Activated CD4-positive, alpha-beta memory T cell treated with anti-CD3 and anti-CD28 coated beads for 36 hours (primary cell): ENCODE data around the gene METTL26. TPM values are rescaled to one million over a fixed set of nuclear protein-coding genes. Genes with fewer than 3 reads are reported as not detected.

Source experiments
- CTCF ChIA-PET: fragments of 350-600 bp; sonication (Branson Sonifier 250); formaldehyde crosslinking; loops from one replicate; lab custom pipeline; 2021; ENCODE audit warnings: antibody characterized with exemption, inconsistent platforms; lab: Charles Lee
- POLR2A ChIA-PET: fragments of 350-600 bp; sonication (Branson Sonifier 250); formaldehyde crosslinking; loops from one replicate; lab custom pipeline; 2021; ENCODE audit warnings: antibody characterized with exemption; lab: Charles Lee
- DNase-seq: peaks from one replicate; pipeline ENCODE4 v3.0.0-alpha.2; 2020
- H3K27ac Mint-ChIP-seq: one replicate; pipeline ENCODE4 v1.8.0; 2021; ENCODE audit warnings: mixed read lengths
- H3K27me3 Mint-ChIP-seq: one replicate; pipeline ENCODE4 v1.8.0; 2021; ENCODE audit warnings: mixed read lengths
- H3K36me3 Mint-ChIP-seq: one replicate; pipeline ENCODE4 v1.8.0; 2021; ENCODE audit warnings: mixed read lengths
- H3K4me1 Mint-ChIP-seq: one replicate; pipeline ENCODE4 v1.8.0; 2021; ENCODE audit warnings: low read depth, mixed read lengths
- H3K4me3 Mint-ChIP-seq: one replicate; pipeline ENCODE4 v1.8.0; 2021; ENCODE audit warnings: mild to moderate bottlenecking, mixed read lengths
- H3K9me3 Mint-ChIP-seq: one replicate; pipeline ENCODE4 v1.8.0; 2021; ENCODE audit warnings: mixed read lengths
- intact Hi-C: fragments of 100-400 bp; cut with micrococcal nuclease; formaldehyde crosslinking; loops from one replicate; pipeline ENCODE4 v1.15.1; 2023
- total RNA-seq, 2 experiments: library from RNA; stranded (reverse); gene quantifications; one replicate each; pipeline ENCODE4 v1.2.3, GENCODE V29; 2021

The METTL26 gene
- total RNA-seq, 2 experiments from 2014 or later, result 113 to 117 TPM

- peaks cover 1% of the 10 kb centered on the region for H3K36me3 Mint-ChIP-seq
These were observed 13.5 kb upstream of the METTL26 start for GRCh38 chr16:649631-650030.

GRCh38 chr16:648781-649589, 12.9 kb upstream of the METTL26 start, which contains the start of gene WDR90:
WDR90 (plus strand) TSS chr16:649365; CDS start chr16:649417, 52 bp downstream.
- H3K9me3 Mint-ChIP-seq, result no peaks in the 10 kb centered on the region
- H3K4me3 Mint-ChIP-seq, result peak within 1 kb of the TSS; percentile 79
- POLR2A ChIA-PET, result interaction anchor here (0.6 to 2.8 kb wide), 6 partner anchors 13 to 1795 kb away, joined by 3 to 16 read pairs (median 4); partner anchors contain the start of genes METTL26, RHOT2 and STUB1
- peak within 1 kb of the TSS; percentile 56 for H3K27ac Mint-ChIP-seq
- DNase-seq, result peak; percentile 95
- H3K27me3 Mint-ChIP-seq, result no peaks in the 10 kb centered on the region
- H3K36me3 Mint-ChIP-seq, result peaks cover 1% of the 10 kb centered on the region
- CTCF ChIA-PET, result interaction anchor here (0.8 to 1.3 kb wide), 11 partner anchors 9 to 542 kb away, joined by 3 to 13 read pairs (median 4); partner anchors contain the start of genes METTL26, RHOT2 and STUB1
- peaks cover 16% of the 10 kb centered on the region for H3K4me1 Mint-ChIP-seq
- intact Hi-C loops, result loop anchor here (1.0 kb wide), 1 partner anchor 60 kb away; no protein-coding TSS in a partner anchor

More at GRCh38 chr16:649631-650030, 13.5 kb upstream of the METTL26 start:
- Mint-ChIP-seq H3K27me3 (no peaks in the 10 kb centered on the region), H3K27ac (no peak overlapping the region), H3K4me3 (peak overlapping the region; percentile 72), H3K4me1 (peaks cover 11% of the 10 kb centered on the region), H3K9me3 (no peaks in the 10 kb centered on the region)
- ChIA-PET POLR2A (interaction anchor here (1.2 to 2.8 kb wide), 4 partner anchors 13 to 124 kb away, joined by 3 to 16 read pairs (median 4); partner anchors contain the start of genes METTL26 and RHOT2), CTCF (interaction anchor here (0.9 to 1.1 kb wide), 3 partner anchors 13 to 543 kb away, joined by 3 to 6 read pairs (median 3); partner anchors contain the start of gene METTL26)
- DNase-seq, result no peak
- intact Hi-C loops, result loop anchor here (1.0 kb wide), 1 partner anchor 60 kb away; no protein-coding TSS in a partner anchor

- peaks cover 19% of the 10 kb centered on the region for H3K4me1 Mint-ChIP-seq
- H3K27me3 Mint-ChIP-seq, result no peaks in the 10 kb centered on the region
- H3K36me3 Mint-ChIP-seq, result peaks cover 1% of the 10 kb centered on the region
- ChIA-PET CTCF (interaction anchor here (0.6 to 1.3 kb wide), 11 partner anchors 8 to 421 kb away, joined by 3 to 13 read pairs (median 4); partner anchors contain the start of genes METTL26, RHOT2 and STUB1), POLR2A (interaction anchor here (0.8 to 2.8 kb wide), 5 partner anchors 12 to 122 kb away, joined by 3 to 16 read pairs (median 4); partner anchors contain the start of genes METTL26, RHOT2 and STUB1)
- no peaks in the 10 kb centered on the region for H3K9me3 Mint-ChIP-seq
- intact Hi-C loops, result no loop called here
- peak overlapping the region; percentile 56 for H3K27ac Mint-ChIP-seq
- peak overlapping the region; percentile 79 for H3K4me3 Mint-ChIP-seq
- DNase-seq, result peak; percentile 71
These were observed 12.1 kb upstream of the METTL26 start for GRCh38 chr16:648071-648780.

GRCh38 chr16:647173-647902, 11.2 kb upstream of the METTL26 start:
- intact Hi-C loops, result no loop called here
- Mint-ChIP-seq H3K27me3 (no peaks in the 10 kb centered on the region), H3K27ac (no peak overlapping the region), H3K4me1 (peaks cover 22% of the 10 kb centered on the region), H3K9me3 (no peaks in the 10 kb centered on the region), H3K36me3 (peaks cover 1% of the 10 kb centered on the region), H3K4me3 (no peak overlapping the region)
- no peak for DNase-seq
- CTCF ChIA-PET, result interaction anchor here (0.6 to 1.3 kb wide), 9 partner anchors 9 to 33 kb away, joined by 3 to 13 read pairs (median 4); partner anchors contain the start of genes METTL26, RHOT2 and STUB1
- POLR2A ChIA-PET, result interaction anchor here (0.8 to 2.8 kb wide), 2 partner anchors 11 to 16 kb away, joined by 3 to 16 read pairs; partner anchors contain the start of gene METTL26

GRCh38 chr16:646679-647172, 10.6 kb upstream of the METTL26 start:
- ChIA-PET POLR2A (no interaction called here), CTCF (no interaction called here)
- no peak for DNase-seq
- Mint-ChIP-seq H3K27ac (no peak overlapping the region), H3K4me1 (peaks cover 22% of the 10 kb centered on the region), H3K9me3 (no peaks in the 10 kb centered on the region), H3K36me3 (peaks cover 1% of the 10 kb centered on the region), H3K27me3 (no peaks in the 10 kb centered on the region), H3K4me3 (no peak overlapping the region)
- intact Hi-C loops, result no loop called here

GRCh38 chr16:645852-646678, 10.0 kb upstream of the METTL26 start:
- intact Hi-C loops, result no loop called here
- POLR2A ChIA-PET, result no interaction called here

GRCh38 chr16:644556-644955, 8.5 kb upstream of the METTL26 start:
- CTCF ChIA-PET, result no interaction called here
- intact Hi-C loops, result no loop called here
- Mint-ChIP-seq H3K36me3 (peaks cover 1% of the 10 kb centered on the region), H3K4me1 (peaks cover 15% of the 10 kb centered on the region), H3K27ac (no peak overlapping the region), H3K9me3 (no peaks in the 10 kb centered on the region), H3K4me3 (no peak overlapping the region), H3K27me3 (no peaks in the 10 kb centered on the region)
- DNase-seq, result no peak
- POLR2A ChIA-PET, result no interaction called here

More at GRCh38 chr16:645852-646678, 10.0 kb upstream of the METTL26 start:
- H3K4me3 Mint-ChIP-seq, result no peak overlapping the region
- H3K9me3 Mint-ChIP-seq, result no peaks in the 10 kb centered on the region
- peaks cover 1% of the 10 kb centered on the region for H3K36me3 Mint-ChIP-seq
- no peaks in the 10 kb centered on the region for H3K27me3 Mint-ChIP-seq
- peaks cover 22% of the 10 kb centered on the region for H3K4me1 Mint-ChIP-seq
- H3K27ac Mint-ChIP-seq, result no peak overlapping the region
- CTCF ChIA-PET, result no interaction called here
- no peak for DNase-seq

- H3K27me3 Mint-ChIP-seq, result no peaks in the 10 kb centered on the region
- intact Hi-C loops, result no loop called here
- POLR2A ChIA-PET, result interaction anchor here (1.0 kb wide), 1 partner anchor 33 kb away, joined by 3 read pairs; the partner anchor contains the start of gene RHBDL1
- no peaks in the 10 kb centered on the region for H3K36me3 Mint-ChIP-seq
- peaks cover 15% of the 10 kb centered on the region for H3K4me1 Mint-ChIP-seq
- no peaks in the 10 kb centered on the region for H3K9me3 Mint-ChIP-seq
- no peak overlapping the region for H3K27ac Mint-ChIP-seq
- CTCF ChIA-PET, result interaction anchor here (0.6 kb wide), 1 partner anchor 95 kb away, joined by 3 read pairs; no protein-coding TSS in a partner anchor
- peak overlapping the region; percentile 73 for H3K4me3 Mint-ChIP-seq
- no peak for DNase-seq
These were observed 6.9 kb upstream of the METTL26 start for GRCh38 chr16:643050-643368.

- ChIA-PET CTCF (no interaction called here), POLR2A (interaction anchor here (0.7 to 1.0 kb wide), 2 partner anchors 33 to 63 kb away, joined by 3 read pairs; partner anchors contain the start of gene RHBDL1)
- Mint-ChIP-seq H3K36me3 (no peaks in the 10 kb centered on the region), H3K9me3 (no peaks in the 10 kb centered on the region), H3K27ac (no peak overlapping the region), H3K4me3 (peak overlapping the region; percentile 73), H3K4me1 (peaks cover 15% of the 10 kb centered on the region), H3K27me3 (no peaks in the 10 kb centered on the region)
- peak; percentile 49 for DNase-seq
- intact Hi-C loops, result no loop called here
These were observed 6.3 kb upstream of the METTL26 start for GRCh38 chr16:642189-643049.
